Nephron (organoid): ENCODE measurements around the gene KRTAP10-8.
"Not testable (repeated sequence)": the region's sequence is repeated elsewhere in the genome, so short reads cannot be mapped to it uniquely, and the experiment has no call there.

Experiments
- H3K27ac Mint-ChIP-seq, 3 experiments: 2 replicates each; pipeline ENCODE4 v1.8.0; 2020; ENCODE audit warnings: mixed read lengths in 3 of 3, mild to moderate bottlenecking in 2 of 3, moderate library complexity in 1 of 3
- H3K27me3 Mint-ChIP-seq: 2 replicates; pipeline ENCODE4 v1.8.0; 2021; ENCODE audit warnings: low read depth, mild to moderate bottlenecking, moderate library complexity, mixed read lengths
- H3K36me3 Mint-ChIP-seq: 2 replicates; pipeline ENCODE4 v1.8.0; 2020; ENCODE audit warnings: low read depth, mixed read lengths
- H3K4me1 Mint-ChIP-seq: 2 replicates; pipeline ENCODE4 v1.8.0; 2020; ENCODE audit warnings: mixed read lengths
- H3K4me3 Mint-ChIP-seq, 3 experiments: 2 replicates each; pipeline ENCODE4 v1.8.0; 2020; ENCODE audit warnings: mild to moderate bottlenecking in 3 of 3, mixed read lengths in 3 of 3, moderate library complexity in 2 of 3
- H3K9me3 Mint-ChIP-seq: 2 replicates; pipeline ENCODE4 v1.8.0; 2020; ENCODE audit warnings: mixed read lengths
- CTCF ChIP-seq, 3 experiments: fragments of 200-600 bp; sonication (generic); IDR thresholded peaks; one replicate each; pipeline ENCODE4 v1.5.0; 2021; ENCODE audit warnings: antibody characterized with exemption in 3 of 3; ENCODE audit not compliant: unreplicated experiment in 3 of 3

KRTAP10-8 gene

DNA sequence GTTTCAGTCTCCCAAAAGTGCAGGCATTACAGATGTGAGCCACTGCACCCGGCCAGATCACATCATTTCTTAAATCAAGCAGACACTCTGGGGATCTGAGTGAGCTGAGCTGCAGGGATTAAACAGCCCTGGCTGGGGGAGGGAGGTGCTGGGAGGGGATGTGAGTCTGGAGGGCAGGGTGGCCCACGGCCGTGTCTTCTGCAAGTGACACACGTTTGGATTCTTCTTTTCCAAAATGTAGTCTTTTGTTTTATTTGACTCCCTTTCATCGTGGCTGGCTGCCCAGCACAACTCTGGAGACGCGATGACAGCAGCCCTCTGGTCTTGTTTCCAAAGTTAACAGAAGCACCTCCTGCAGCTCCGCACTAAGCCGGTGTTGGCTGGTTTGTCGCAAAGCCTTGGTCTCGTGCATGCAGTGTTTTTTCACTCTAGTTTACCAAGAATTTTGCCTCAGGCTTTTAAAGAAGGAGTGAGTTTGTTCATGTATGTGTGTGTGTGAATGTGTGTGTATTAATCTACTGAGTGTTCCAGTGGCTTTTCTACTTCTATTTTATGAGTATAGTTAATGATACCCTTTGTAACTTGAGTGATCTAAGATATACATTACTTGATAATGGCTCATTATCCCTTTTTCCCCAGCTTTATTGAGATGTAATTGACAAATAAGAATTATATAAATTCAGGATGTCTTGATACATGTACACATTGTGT lies 28.6 kb upstream of the KRTAP10-8 start:
- Mint-ChIP-seq H3K36me3 (peaks cover 4% of the 10 kb centered on the region), H3K27ac (peak overlapping the region in 1 of 3 experiments; percentile 72), H3K27me3 (peaks cover 37% of the 10 kb centered on the region), H3K4me1 (no peaks in the 10 kb centered on the region), H3K4me3 (no peak overlapping the region), H3K9me3 (peaks cover 40% of the 10 kb centered on the region)
- no peak for TF ChIP-seq CTCF (IDR thresholded peaks at IDR 0.05; ENCODE audit: unreplicated experiment in 3 of 3)

DNA sequence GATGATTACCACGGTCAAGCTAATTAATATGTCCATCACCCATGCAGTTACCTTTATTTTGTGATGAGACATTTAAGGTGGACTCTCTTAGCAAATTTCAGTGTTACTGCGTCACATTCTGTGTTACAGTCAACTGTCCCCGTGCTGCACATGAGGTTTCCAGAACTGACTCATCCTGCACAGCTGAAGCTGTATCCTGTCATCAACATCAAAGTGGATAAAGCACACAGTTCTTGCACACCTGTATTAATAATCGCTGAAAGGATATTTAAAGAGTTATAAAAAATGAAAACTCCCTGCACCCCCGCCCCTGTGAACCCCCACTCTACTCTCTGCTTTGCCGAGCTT lies 28.1 kb upstream of the KRTAP10-8 start:
- H3K27me3 Mint-ChIP-seq, result peaks cover 37% of the 10 kb centered on the region
- peaks cover 4% of the 10 kb centered on the region for H3K36me3 Mint-ChIP-seq
- H3K4me1 Mint-ChIP-seq, result no peaks in the 10 kb centered on the region
- TF ChIP-seq CTCF (IDR thresholded peaks at IDR 0.05; ENCODE audit: unreplicated experiment in 3 of 3), result no peak
- H3K4me3 Mint-ChIP-seq, result no peak overlapping the region
- H3K9me3 Mint-ChIP-seq, result peaks cover 38% of the 10 kb centered on the region
- no peak overlapping the region for H3K27ac Mint-ChIP-seq

- peaks cover 28% of the 10 kb centered on the region for H3K27me3 Mint-ChIP-seq
- no peak overlapping the region for H3K4me3 Mint-ChIP-seq
- no peak for TF ChIP-seq CTCF (IDR thresholded peaks at IDR 0.05; ENCODE audit: unreplicated experiment in 3 of 3)
- peaks cover 31% of the 10 kb centered on the region for H3K9me3 Mint-ChIP-seq
- H3K4me1 Mint-ChIP-seq, result no peaks in the 10 kb centered on the region
- no peak overlapping the region for H3K27ac Mint-ChIP-seq
- H3K36me3 Mint-ChIP-seq, result no peaks in the 10 kb centered on the region
These were observed 26.0 kb upstream of the KRTAP10-8 start for GRCh38 chr21:44585892-44586291.

GRCh38 chr21:44589094-44589493 lies 22.8 kb upstream of the KRTAP10-8 start:
- peaks cover 15% of the 10 kb centered on the region for H3K9me3 Mint-ChIP-seq
- H3K36me3 Mint-ChIP-seq, result no peaks in the 10 kb centered on the region
- no peak for TF ChIP-seq CTCF (IDR thresholded peaks at IDR 0.05; ENCODE audit: unreplicated experiment in 3 of 3)
- H3K4me3 Mint-ChIP-seq, result no peak overlapping the region
- no peak overlapping the region for H3K27ac Mint-ChIP-seq
- H3K27me3 Mint-ChIP-seq, result peaks cover 37% of the 10 kb centered on the region
- H3K4me1 Mint-ChIP-seq, result peaks cover 10% of the 10 kb centered on the region

DNA sequence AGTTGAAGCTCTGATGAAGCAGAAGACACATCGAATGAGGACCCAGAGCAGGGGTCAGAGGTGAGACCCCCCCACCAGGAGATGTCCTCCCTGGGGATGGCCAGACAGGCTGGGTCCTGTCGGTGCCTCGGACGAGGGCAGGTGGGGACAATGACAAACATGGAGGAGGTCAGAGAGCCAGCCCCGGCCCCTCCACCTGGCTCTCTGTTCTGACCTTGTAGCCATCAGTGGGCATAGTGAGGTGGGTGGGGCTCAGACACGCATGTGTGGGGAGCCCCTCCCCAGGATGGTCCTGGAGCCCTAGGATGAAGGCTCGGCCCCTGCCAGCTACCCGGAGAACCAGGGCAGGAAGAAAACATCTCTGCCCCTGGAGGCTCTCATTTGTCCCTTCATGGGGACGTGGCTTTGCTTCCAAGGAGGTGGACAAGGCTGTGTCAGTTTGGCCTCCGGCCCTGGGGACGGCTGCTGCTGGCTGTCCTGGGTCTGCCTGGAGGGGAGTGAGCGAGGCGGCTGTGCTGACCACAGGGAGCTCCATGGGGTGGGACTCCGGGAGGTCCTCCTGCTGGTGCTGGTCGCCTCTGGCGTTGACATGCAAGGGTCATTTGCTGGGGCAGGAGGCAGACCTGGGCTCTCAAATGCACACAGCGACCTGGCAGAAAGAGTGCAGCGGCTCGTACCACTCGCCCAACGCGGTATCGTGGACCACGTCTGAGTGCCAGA lies 22.1 kb upstream of the KRTAP10-8 start:
- TF ChIP-seq CTCF (IDR thresholded peaks at IDR 0.05; ENCODE audit: unreplicated experiment in 3 of 3), result no peak
- H3K4me1 Mint-ChIP-seq, result peaks cover 11% of the 10 kb centered on the region
- no peaks in the 10 kb centered on the region for H3K36me3 Mint-ChIP-seq
- H3K27me3 Mint-ChIP-seq, result peaks cover 38% of the 10 kb centered on the region
- H3K9me3 Mint-ChIP-seq, result peaks cover 15% of the 10 kb centered on the region
- H3K27ac Mint-ChIP-seq, result no peak overlapping the region
- H3K4me3 Mint-ChIP-seq, result no peak overlapping the region

DNA sequence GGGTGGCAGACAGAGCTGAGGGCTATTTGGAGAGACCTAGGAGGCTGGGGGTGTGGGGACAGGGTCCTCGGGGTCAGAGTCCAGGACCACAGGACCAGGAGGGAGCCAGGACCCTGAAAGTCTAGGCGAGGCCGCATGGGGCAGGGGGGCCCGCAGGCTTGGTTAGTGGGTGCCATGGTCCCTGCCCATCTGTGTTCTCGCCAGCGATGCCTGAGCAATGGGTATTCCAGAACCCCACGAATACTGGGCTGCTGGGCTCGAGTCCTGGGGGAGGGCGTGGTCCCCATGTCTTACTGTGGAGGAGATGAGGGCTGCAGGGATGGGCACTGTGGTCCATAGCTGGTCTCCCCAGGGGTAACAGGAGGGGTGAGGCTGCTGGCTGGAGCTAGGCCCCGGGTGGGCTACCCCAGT lies 21.6 kb upstream of the KRTAP10-8 start:
- Mint-ChIP-seq H3K9me3 (peaks cover 13% of the 10 kb centered on the region), H3K4me1 (peaks cover 11% of the 10 kb centered on the region), H3K27me3 (peaks cover 36% of the 10 kb centered on the region), H3K27ac (no peak overlapping the region), H3K36me3 (no peaks in the 10 kb centered on the region), H3K4me3 (no peak overlapping the region)
- no peak for TF ChIP-seq CTCF (IDR thresholded peaks at IDR 0.05; ENCODE audit: unreplicated experiment in 3 of 3)

DNA sequence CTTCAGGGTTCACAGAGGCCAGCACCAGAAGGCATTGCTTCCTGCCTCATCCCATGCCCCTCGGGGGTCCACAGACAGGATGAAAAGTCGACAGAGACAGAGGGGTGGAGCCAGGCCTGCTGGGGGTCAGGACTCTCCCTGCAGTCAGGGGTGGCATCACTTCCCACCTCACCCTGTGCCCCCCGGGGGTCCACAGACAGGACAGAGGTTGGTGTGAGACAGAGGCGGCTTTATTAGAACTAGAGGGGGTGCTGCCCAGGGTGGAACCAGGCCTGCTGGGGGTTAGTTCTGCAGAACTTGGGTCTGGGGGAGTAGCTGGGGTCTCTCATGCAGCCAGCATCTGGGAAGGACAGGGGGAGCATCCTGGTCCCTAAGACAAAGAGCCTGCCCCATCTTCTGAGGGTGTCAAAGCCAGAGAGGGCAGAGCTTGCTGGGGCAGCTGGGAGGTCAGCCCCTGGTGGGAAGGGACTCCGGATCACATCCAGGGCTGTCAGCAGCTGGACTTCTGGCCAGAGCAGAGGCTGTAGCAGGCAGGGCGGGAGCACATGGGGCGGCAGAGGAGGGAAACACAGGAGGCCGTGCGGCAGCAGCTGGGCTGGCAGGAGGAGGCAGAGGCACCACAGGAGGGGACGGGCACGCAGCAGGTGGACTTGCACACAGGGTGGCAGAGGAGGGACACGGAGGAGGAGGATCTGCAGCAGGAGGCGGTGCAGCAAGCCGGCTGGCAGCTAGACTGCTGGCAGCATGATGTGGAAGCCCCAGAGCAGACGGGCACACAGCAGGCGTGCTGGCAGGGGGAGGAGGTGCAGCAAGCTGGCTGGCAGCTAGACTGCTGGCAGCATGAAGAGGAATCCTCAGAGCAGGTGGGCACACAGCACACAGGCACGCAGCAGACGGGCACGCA lies 20.7 kb upstream of the KRTAP10-8 start:
- peaks cover 33% of the 10 kb centered on the region for H3K27me3 Mint-ChIP-seq
- H3K4me1 Mint-ChIP-seq, result peaks cover 11% of the 10 kb centered on the region
- not testable (repeated sequence) for H3K4me3 Mint-ChIP-seq, H3K36me3 Mint-ChIP-seq, H3K27ac Mint-ChIP-seq
- H3K9me3 Mint-ChIP-seq, result peaks cover 11% of the 10 kb centered on the region

GRCh38 chr21:44591801-44592130 lies 20.1 kb upstream of the KRTAP10-8 start:
- H3K27ac Mint-ChIP-seq, result not testable (repeated sequence)

More at GRCh38 chr21:44591801-44592130, 20.1 kb upstream of the KRTAP10-8 start:
- H3K36me3 Mint-ChIP-seq, H3K9me3 Mint-ChIP-seq, H3K4me3 Mint-ChIP-seq: not testable (repeated sequence)
- H3K4me1 Mint-ChIP-seq, result peaks cover 11% of the 10 kb centered on the region
- H3K27me3 Mint-ChIP-seq, result peaks cover 30% of the 10 kb centered on the region
